GM18511 (cell line): ENCODE data around the gene SHROOM4.
A peak's percentile ranks its signal among the peaks of the same experiment; 100 is the strongest.

Source experiments
- ATAC-seq: cut with Tn5 transposase; IDR thresholded peaks from one replicate; pipeline ENCODE4 v1.9.1; 2021; ENCODE audit warnings: mild to moderate bottlenecking, moderate library complexity; ENCODE audit not compliant: unreplicated experiment

SHROOM4 gene

GRCh38 chrX:50622751-50623150 is 191.2 kb downstream of the SHROOM4 start:
- ATAC-seq = no peak

- no peak for ATAC-seq
Observed at GRCh38 chrX:50618788-50619558, 195.0 kb downstream of the SHROOM4 start.

- ATAC-seq = no peak
Observed at GRCh38 chrX:50617183-50617582, 196.8 kb downstream of the SHROOM4 start.

- ATAC-seq = no peak
Observed at GRCh38 chrX:50615570-50616158, 198.3 kb downstream of the SHROOM4 start.

GRCh38 chrX:50614460-50614859 is 199.5 kb downstream of the SHROOM4 start:
- ATAC-seq = no peak

GRCh38 chrX:50613846-50614245 is 200.1 kb downstream of the SHROOM4 start:
- ATAC-seq = no peak

GRCh38 chrX:50609796-50610195 is 204.2 kb downstream of the SHROOM4 start:
- no peak for ATAC-seq

GRCh38 chrX:50606300-50606950 is 207.6 kb downstream of the SHROOM4 start:
- ATAC-seq = no peak

GRCh38 chrX:50596056-50596455 is 217.9 kb downstream of the SHROOM4 start:
- no peak for ATAC-seq

- ATAC-seq = no peak
Observed at GRCh38 chrX:50594788-50595187, 219.2 kb downstream of the SHROOM4 start.

- ATAC-seq = no peak
Observed at GRCh38 chrX:50586980-50587379, 227.0 kb downstream of the SHROOM4 start.

- ATAC-seq = no peak
Observed at GRCh38 chrX:50586407-50586806, 227.6 kb downstream of the SHROOM4 start.

- no peak for ATAC-seq
Observed at GRCh38 chrX:50581405-50581804, 232.6 kb downstream of the SHROOM4 start.

- peak; percentile 77 for ATAC-seq
Observed at GRCh38 chrX:50579955-50580354, 234.0 kb downstream of the SHROOM4 start.

- ATAC-seq = no peak
Observed at GRCh38 chrX:50577326-50577725, 236.7 kb downstream of the SHROOM4 start.

GRCh38 chrX:50567636-50568035 is 246.4 kb downstream of the SHROOM4 start:
- no peak for ATAC-seq

GRCh38 chrX:50565718-50566117 is 248.3 kb downstream of the SHROOM4 start:
- ATAC-seq = no peak
